PFSK-1 (cell line): ENCODE data around the gene AKAP5.

Source experiments
- FOXP2 ChIP-seq: optimal IDR thresholded peaks from 2 replicates; pipeline ENCODE3; 2011; ENCODE audit warnings: borderline replicate concordance, control low read depth, inconsistent platforms; ENCODE audit not compliant: insufficient read depth; ENCODE audit errors: extremely low read length, extremely low read depth
- POLR2AphosphoS5 ChIP-seq: IDR thresholded peaks from 2 replicates; pipeline ENCODE4 v1.6.1; 2012; ENCODE audit warnings: low read depth, mild to moderate bottlenecking, control low read depth, low read length, moderate library complexity
- SIN3A ChIP-seq: IDR thresholded peaks from 2 replicates; pipeline ENCODE4 v1.6.1; 2012; ENCODE audit warnings: mild to moderate bottlenecking, low read length, moderate library complexity, borderline replicate concordance; ENCODE audit not compliant: insufficient read depth
- TAF1 ChIP-seq: IDR thresholded peaks from 2 replicates; pipeline ENCODE4 v1.6.1; 2012; ENCODE audit warnings: low read length, control low read depth, borderline replicate concordance; ENCODE audit not compliant: insufficient read depth
- TF ChIP-seq, protein P1 (sequence below), 2 experiments: IDR thresholded peaks; 2 replicates each; pipeline versions ENCODE4 v1.6.1 to v1.8.0; 2011 to 2012; ENCODE audit warnings: low read depth in 2 of 2, low read length in 2 of 2, control low read depth in 1 of 2, inconsistent platforms in 1 of 2, mild to moderate bottlenecking in 1 of 2, moderate library complexity in 1 of 2; ENCODE audit not compliant: insufficient read depth in 1 of 2

AKAP5 gene

DNA sequence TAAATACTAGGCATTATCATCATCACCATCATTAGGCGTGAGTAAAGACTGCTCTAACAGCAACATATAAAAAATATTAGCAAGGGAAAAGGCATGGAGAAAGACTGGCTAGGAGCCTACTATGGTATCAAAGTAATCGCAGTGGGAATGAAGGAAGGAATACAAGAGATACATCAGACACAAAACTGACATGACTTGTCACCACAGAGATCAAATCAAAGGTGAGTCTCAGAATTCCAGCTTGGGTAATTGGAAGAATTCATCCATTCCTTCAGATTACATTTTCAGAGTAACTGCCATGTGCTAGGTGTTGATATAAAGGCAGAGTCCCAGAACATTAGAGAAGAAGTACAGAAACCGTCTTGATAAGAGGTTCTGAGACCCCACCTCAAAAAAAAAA, 28.2 kb downstream of the AKAP5 start:
- no peak for TF ChIP-seq SIN3A
- TF ChIP-seq, protein P1, sequence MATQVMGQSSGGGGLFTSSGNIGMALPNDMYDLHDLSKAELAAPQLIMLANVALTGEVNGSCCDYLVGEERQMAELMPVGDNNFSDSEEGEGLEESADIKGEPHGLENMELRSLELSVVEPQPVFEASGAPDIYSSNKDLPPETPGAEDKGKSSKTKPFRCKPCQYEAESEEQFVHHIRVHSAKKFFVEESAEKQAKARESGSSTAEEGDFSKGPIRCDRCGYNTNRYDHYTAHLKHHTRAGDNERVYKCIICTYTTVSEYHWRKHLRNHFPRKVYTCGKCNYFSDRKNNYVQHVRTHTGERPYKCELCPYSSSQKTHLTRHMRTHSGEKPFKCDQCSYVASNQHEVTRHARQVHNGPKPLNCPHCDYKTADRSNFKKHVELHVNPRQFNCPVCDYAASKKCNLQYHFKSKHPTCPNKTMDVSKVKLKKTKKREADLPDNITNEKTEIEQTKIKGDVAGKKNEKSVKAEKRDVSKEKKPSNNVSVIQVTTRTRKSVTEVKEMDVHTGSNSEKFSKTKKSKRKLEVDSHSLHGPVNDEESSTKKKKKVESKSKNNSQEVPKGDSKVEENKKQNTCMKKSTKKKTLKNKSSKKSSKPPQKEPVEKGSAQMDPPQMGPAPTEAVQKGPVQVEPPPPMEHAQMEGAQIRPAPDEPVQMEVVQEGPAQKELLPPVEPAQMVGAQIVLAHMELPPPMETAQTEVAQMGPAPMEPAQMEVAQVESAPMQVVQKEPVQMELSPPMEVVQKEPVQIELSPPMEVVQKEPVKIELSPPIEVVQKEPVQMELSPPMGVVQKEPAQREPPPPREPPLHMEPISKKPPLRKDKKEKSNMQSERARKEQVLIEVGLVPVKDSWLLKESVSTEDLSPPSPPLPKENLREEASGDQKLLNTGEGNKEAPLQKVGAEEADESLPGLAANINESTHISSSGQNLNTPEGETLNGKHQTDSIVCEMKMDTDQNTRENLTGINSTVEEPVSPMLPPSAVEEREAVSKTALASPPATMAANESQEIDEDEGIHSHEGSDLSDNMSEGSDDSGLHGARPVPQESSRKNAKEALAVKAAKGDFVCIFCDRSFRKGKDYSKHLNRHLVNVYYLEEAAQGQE (IDR thresholded peaks at IDR 0.05; ENCODE audit: insufficient read depth in 1 of 2, low read depth in 2 of 2, low read length in 2 of 2) = no peak

DNA sequence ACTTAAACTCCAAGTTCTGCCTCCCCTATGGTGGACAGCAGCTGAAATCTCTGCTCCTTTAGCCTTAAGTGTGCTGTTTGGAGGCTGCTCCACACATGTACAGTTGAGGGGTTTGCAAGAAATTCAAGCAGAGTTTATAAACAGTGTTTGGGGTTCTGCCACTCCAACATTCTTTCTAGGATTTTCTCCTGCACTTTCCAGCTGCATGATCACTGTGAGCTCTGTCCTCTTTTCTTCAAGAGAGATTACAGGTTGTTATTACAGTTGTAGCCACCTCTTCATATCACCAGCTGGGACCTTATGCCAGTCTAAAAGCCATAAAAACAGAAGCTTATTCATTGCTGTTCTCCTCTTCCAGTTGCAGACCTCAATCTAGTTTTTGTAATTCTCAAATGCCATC, 30.0 kb downstream of the AKAP5 start:
- TF ChIP-seq, protein P1 (IDR thresholded peaks at IDR 0.05; ENCODE audit: insufficient read depth in 1 of 2, low read depth in 2 of 2, low read length in 2 of 2) = no peak
- no peak for TF ChIP-seq TAF1
- TF ChIP-seq SIN3A = no peak
- TF ChIP-seq FOXP2 = no peak
- TF ChIP-seq POLR2AphosphoS5 = no peak

DNA sequence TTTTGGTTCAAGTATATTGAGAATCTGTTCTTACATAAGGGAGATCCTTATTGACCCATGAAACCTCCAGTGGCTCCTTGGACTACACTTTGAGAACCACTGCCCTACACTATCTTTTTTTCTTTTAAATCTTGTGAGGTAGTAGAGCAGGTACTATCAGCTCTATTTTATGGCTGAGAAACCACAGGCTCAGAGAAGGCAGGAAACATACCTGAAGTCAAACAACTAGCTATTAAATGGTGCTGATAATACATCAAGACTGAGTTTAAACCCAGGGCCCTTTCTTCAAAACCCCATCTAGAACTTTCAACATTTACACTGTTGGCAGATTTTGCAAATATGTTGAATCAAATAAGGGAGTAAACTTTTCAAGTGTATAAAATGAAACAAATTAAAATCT, 31.5 kb downstream of the AKAP5 start:
- TF ChIP-seq, protein P1 (IDR thresholded peaks at IDR 0.05; ENCODE audit: insufficient read depth in 1 of 2, low read depth in 2 of 2, low read length in 2 of 2) = no peak
- TF ChIP-seq TAF1 (no peak), SIN3A (no peak), FOXP2 (no peak), POLR2AphosphoS5 (no peak)

DNA sequence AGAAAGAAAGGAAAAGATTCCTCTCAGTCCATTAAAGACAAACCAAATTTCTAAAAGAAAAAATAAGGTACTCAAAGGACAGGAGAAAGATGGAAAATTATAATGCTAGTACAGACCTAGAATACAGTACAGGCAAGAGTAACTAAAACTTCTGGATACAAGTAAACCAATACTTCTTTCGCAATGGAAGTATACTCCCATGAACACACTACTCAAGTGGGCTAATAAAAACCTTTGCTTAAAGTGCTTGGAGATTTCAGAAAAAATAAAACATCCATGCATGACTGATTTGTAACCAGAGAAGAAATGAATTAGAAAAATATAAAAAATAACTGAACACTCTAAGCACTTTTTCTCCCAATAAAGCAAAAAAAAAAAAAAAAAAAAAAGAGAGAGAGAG, 34.8 kb downstream of the AKAP5 start:
- TF ChIP-seq TAF1 = no peak
- TF ChIP-seq FOXP2 = no peak
- no peak for TF ChIP-seq SIN3A
- TF ChIP-seq POLR2AphosphoS5 = no peak
- TF ChIP-seq, protein P1 (IDR thresholded peaks at IDR 0.05; ENCODE audit: insufficient read depth in 1 of 2, low read depth in 2 of 2, low read length in 2 of 2) = no peak

DNA sequence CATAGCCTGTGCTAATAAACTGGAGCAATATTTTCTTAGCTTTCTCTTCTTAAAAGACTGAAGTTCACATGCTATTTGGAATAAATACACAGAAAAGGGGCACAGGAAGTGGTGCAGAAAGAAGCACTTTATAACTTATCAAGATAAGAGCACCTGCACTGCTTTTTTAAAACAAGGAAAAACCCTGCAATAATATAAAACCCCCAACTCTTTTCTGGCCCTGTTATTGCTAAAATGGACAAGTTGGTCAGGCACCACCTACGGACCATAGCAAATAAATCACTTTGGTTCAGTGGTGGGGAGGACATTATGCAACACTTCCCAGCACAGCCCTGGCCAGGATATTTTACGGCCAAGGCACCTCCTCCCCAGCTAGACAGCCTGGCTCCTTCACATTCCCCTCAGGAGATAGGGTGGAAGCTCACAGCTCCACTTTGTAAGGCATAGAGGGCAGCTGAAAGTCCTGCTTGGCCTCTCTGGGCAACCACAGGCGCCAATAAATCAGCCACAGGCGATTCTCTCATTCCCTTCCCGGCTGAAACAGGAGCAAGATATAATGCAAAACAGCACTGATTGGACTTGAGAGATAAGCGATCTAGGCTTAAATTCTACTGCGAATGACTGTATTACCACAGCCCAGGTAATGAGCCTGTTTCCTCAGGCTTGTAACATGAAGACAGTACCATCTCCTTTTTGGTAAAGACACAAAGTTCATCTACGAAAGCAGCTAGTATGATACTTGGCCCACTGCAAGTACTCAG, 36.3 kb downstream of the AKAP5 start:
- TF ChIP-seq TAF1 (no peak), POLR2AphosphoS5 (no peak), FOXP2 (no peak)
- TF ChIP-seq, protein P1 (IDR thresholded peaks at IDR 0.05; ENCODE audit: insufficient read depth in 1 of 2, low read depth in 2 of 2, low read length in 2 of 2) = no peak
